HUES48 (cell line): Measurements from ENCODE around the gene TM4SF1.

ENCODE experiments used
- H3K27ac ChIP-seq: one replicate; pipeline ENCODE4 v1.7.0; 2013; ENCODE audit warnings: low read depth, low read length, inconsistent platforms
- H3K27me3 ChIP-seq: 2 replicates; pipeline ENCODE4 v1.6.1; 2013; ENCODE audit warnings: mild to moderate bottlenecking, low read length; ENCODE audit not compliant: control insufficient read depth, insufficient read depth
- H3K36me3 ChIP-seq: 2 replicates; pipeline ENCODE4 v1.6.1; 2013; ENCODE audit warnings: low read length; ENCODE audit not compliant: control insufficient read depth, insufficient read depth
- H3K4me1 ChIP-seq: 2 replicates; pipeline ENCODE4 v1.6.1; 2013; ENCODE audit warnings: mild to moderate bottlenecking, low read length; ENCODE audit not compliant: control insufficient read depth, insufficient read depth
- H3K4me3 ChIP-seq: 2 replicates; pipeline ENCODE4 v1.5.1; 2013; ENCODE audit warnings: mild to moderate bottlenecking, low read depth, low read length
- H3K9ac ChIP-seq: 2 replicates; pipeline ENCODE4 v1.6.1; 2013; ENCODE audit warnings: mild to moderate bottlenecking, low read depth, low read length, moderate library complexity
- H3K9me3 ChIP-seq: 2 replicates; pipeline ENCODE4 v1.6.1; 2013; ENCODE audit warnings: low read length; ENCODE audit not compliant: control insufficient read depth, insufficient read depth

TM4SF1 gene

DNA sequence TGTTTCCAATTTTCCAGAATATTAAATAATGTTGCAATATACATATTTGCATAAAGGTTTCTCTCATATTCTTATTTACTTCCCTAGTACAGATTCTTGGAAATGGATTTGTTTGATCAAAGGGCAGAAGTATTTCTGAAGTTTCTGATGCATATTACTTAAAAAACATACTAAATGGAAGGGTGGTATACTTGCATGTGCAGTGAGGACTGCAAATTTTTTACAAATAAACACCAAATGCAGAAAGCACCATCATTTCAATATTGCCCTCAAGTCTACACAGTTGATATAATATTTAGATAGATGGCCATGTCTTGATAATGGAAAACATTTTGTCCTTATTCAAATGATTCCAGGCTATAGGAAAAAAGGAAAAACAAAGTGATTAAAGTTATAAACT is 56.3 kb downstream of the TM4SF1 start:
- Histone ChIP-seq H3K4me3 (no peak overlapping the region), H3K27me3 (no peaks in the 10 kb centered on the region), H3K4me1 (no peaks in the 10 kb centered on the region), H3K9me3 (no peaks in the 10 kb centered on the region), H3K27ac (no peak overlapping the region), H3K36me3 (no peaks in the 10 kb centered on the region), H3K9ac (no peak overlapping the region)

DNA sequence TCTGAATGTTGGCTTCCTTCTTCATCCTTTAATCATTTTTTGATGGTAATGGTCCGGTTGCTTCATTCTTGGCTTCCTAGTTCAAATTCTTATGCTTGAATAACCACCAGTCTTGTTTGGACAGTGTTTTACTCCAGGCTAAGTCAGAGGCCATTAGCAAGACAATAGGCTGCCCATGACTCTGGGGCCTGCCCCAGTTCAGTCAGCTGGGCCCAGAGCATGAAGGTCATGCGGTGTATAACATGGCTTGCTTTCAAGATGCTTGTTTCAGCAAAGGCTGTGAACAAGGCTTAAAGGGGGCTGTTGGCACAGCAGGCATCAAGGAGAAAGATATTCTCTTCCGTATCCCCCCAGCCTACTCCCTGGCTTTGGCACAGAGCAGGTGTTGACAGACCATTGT is 57.7 kb downstream of the TM4SF1 start:
- no peak overlapping the region for H3K9ac ChIP-seq
- no peaks in the 10 kb centered on the region for H3K9me3 ChIP-seq
- no peak overlapping the region for H3K27ac ChIP-seq
- peaks cover 4% of the 10 kb centered on the region; the same call in 1 of the 2 replicates for H3K4me1 ChIP-seq
- no peaks in the 10 kb centered on the region for H3K27me3 ChIP-seq
- H3K36me3 ChIP-seq: no peaks in the 10 kb centered on the region
- no peak overlapping the region for H3K4me3 ChIP-seq
